ENCODE data around the gene RALGDS. TPM values are rescaled to one million over a fixed set of nuclear protein-coding genes. Genes with fewer than 3 reads are reported as not detected.

The RALGDS gene
- total and polyA plus RNA-seq, 2 donors (not counting 3 experiments of a cell fraction or from before 2014, with no cell fraction given): 41.4 to 60.0 TPM

GRCh38 chr9:133111808-133112662 is 9.0 kb downstream of the RALGDS start:
- POLR2A ChIA-PET: no interaction called here
- Histone ChIP-seq H4K20me1 (replicated peaks; ENCODE audit: control insufficient read depth, extremely low read depth, insufficient read depth, low read length) (no peaks in the 10 kb centered on the region), H3K36me3 (ENCODE audit: control insufficient read depth in 2 of 2, extremely low read depth in 1 of 2, insufficient read depth in 2 of 2, low read length in 2 of 2) (peaks cover 1 to 28% of the 10 kb centered on the region in 2 experiments), H2AFZ (ENCODE audit: low read depth, low read length) (no peak overlapping the region), H3K27ac (ENCODE audit: insufficient read depth, low read depth, low read length) (no peak overlapping the region), H3K4me1 (ENCODE audit: control insufficient read depth, extremely low read depth, insufficient read depth, low read length) (peaks cover 13% of the 10 kb centered on the region), H3K4me2 (ENCODE audit: insufficient read depth, low read length) (no peak overlapping the region), H3K79me2 (ENCODE audit: control insufficient read depth, insufficient read depth, low read length) (no peaks in the 10 kb centered on the region), H3K4me3 (replicated peaks in 1 of 3; ENCODE audit: insufficient read depth in 1 of 3, low read depth in 1 of 3, low read length in 3 of 3) (no peak overlapping the region), H3K9ac (replicated peaks; ENCODE audit: extremely low read depth, insufficient read depth, low read length) (no peak overlapping the region), H3K9me1 (replicated peaks; ENCODE audit: control insufficient read depth, extremely low read depth, insufficient read depth, low read length) (no peaks in the 10 kb centered on the region), H3K9me3 (replicated peaks; ENCODE audit: control insufficient read depth, insufficient read depth, low read length) (no peaks in the 10 kb centered on the region), H3K27me3 (ENCODE audit: control insufficient read depth in 2 of 2, insufficient read depth in 2 of 2, low read length in 2 of 2) (no peaks in the 10 kb centered on the region)
- CTCF ChIA-PET: interaction anchor here (8.0 kb wide), 1 partner anchor 32 kb away, joined by 110 read pairs; no protein-coding TSS in a partner anchor
- dilution Hi-C loops (cut with MboI; ENCODE audit: extremely low pct_ligation_motif_present, low sequenced_read_pairs): no loop called here
- no TSS peak for BruUV-seq (replicated peaks)
- TF ChIP-seq POLR2A (IDR thresholded peaks at IDR 0.05; ENCODE audit: low read depth, low read length) (no peak), POLR2AphosphoS5 (IDR thresholded peaks at IDR 0.05; ENCODE audit: insufficient read depth, low read depth, low read length) (no peak), JUN (IDR thresholded peaks at IDR 0.05; ENCODE audit: borderline replicate concordance, insufficient read depth, insufficient read length, low read depth) (no peak), MAX (IDR thresholded peaks at IDR 0.05; ENCODE audit: insufficient read depth, insufficient read length) (no peak), GATA2 (IDR thresholded peaks at IDR 0.05; ENCODE audit: insufficient read depth, insufficient read length, low read depth, low read length) (no peak), FOS (IDR thresholded peaks at IDR 0.05; ENCODE audit: borderline replicate concordance, insufficient read depth, low read length) (no peak), EZH2 (IDR thresholded peaks at IDR 0.05; ENCODE audit: borderline replicate concordance, low read depth, low read length, severe bottlenecking) (no peak), MYC (IDR thresholded peaks at IDR 0.05; ENCODE audit: low read depth, low read length) (no peak)
- TF ChIP-seq, protein P1, sequence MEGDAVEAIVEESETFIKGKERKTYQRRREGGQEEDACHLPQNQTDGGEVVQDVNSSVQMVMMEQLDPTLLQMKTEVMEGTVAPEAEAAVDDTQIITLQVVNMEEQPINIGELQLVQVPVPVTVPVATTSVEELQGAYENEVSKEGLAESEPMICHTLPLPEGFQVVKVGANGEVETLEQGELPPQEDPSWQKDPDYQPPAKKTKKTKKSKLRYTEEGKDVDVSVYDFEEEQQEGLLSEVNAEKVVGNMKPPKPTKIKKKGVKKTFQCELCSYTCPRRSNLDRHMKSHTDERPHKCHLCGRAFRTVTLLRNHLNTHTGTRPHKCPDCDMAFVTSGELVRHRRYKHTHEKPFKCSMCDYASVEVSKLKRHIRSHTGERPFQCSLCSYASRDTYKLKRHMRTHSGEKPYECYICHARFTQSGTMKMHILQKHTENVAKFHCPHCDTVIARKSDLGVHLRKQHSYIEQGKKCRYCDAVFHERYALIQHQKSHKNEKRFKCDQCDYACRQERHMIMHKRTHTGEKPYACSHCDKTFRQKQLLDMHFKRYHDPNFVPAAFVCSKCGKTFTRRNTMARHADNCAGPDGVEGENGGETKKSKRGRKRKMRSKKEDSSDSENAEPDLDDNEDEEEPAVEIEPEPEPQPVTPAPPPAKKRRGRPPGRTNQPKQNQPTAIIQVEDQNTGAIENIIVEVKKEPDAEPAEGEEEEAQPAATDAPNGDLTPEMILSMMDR (IDR thresholded peaks at IDR 0.05; ENCODE audit: extremely low read depth in 1 of 2, insufficient read depth in 1 of 2, low read depth in 1 of 2, low read length in 2 of 2): no peak
- intact Hi-C loops (cut with micrococcal nuclease): no loop called here
- DNase-seq (ENCODE audit: low read depth, low spot score) (no peak), FAIRE-seq (no peak)

All from endothelial cell of umbilical vein (primary cell).